DMS 273 (cell line): ENCODE measurements around the gene BROX.

Experiments used
- DNase-seq: peaks from one replicate; lab custom pipeline; 2025; ENCODE audit not compliant: unreplicated experiment; lab: John Stamatoyannopoulos, UW

The BROX gene

GRCh38 chr1:222772996-222773379, 60.6 kb downstream of the BROX start:
- DNase-seq = peak; percentile 87

GRCh38 chr1:222777463-222777862, 65.1 kb downstream of the BROX start:
- no peak for DNase-seq

GRCh38 chr1:222777977-222778376, 65.6 kb downstream of the BROX start:
- DNase-seq = no peak

- no peak for DNase-seq
Observed at GRCh38 chr1:222781251-222781650, 68.9 kb downstream of the BROX start.

- DNase-seq = no peak
Observed at GRCh38 chr1:222783051-222783450, 70.7 kb downstream of the BROX start.

GRCh38 chr1:222784371-222784770, 72.0 kb downstream of the BROX start:
- no peak for DNase-seq
